Gastroesophageal sphincter (tissue), 4 donors: ENCODE measurements around the gene L3MBTL2. TPM values are rescaled to one million over a fixed set of nuclear protein-coding genes. Genes with fewer than 3 reads are reported as not detected.

Source experiments
- ATAC-seq: fragments of 150-250 bp; one replicate; pipeline ENCODE4 v1.9.1; 2016; ENCODE audit warnings: mild to moderate bottlenecking, moderate library complexity
- H3K27ac ChIP-seq, 4 donors: fragments of 200-600 bp; sonication (generic) in 3 of 4; 1 replicate in 3 of 4; 2 replicates in 1 of 4; pipeline ENCODE4 v1.5.1; 2016 to 2019
- H3K27me3 ChIP-seq: fragments of 200-600 bp; sonication (generic); one replicate; pipeline ENCODE4 v1.5.1; 2019
- H3K36me3 ChIP-seq, 2 donors: fragments of 200-600 bp; sonication (generic); one replicate each; pipeline ENCODE4 v1.5.1; 2019; ENCODE audit warnings: control low read depth in 1 of 2
- H3K4me1 ChIP-seq, 3 donors: fragments of 200-600 bp; sonication (generic); 1 replicate in 2 of 3; 2 replicates in 1 of 3; pipeline ENCODE4 v1.5.1; 2016 to 2019; ENCODE audit warnings: control low read depth in 2 of 3
- H3K4me3 ChIP-seq, 2 donors: fragments of 200-600 bp; sonication (generic); one replicate each; pipeline ENCODE4 v1.5.1; 2019; ENCODE audit warnings: mild to moderate bottlenecking in 1 of 2, moderate library complexity in 1 of 2
- H3K9me3 ChIP-seq, 3 donors: fragments of 200-600 bp; sonication (generic); one replicate each; pipeline ENCODE4 v1.5.1; 2017 to 2019; ENCODE audit warnings: control low read depth in 2 of 3
- CTCF ChIP-seq, 4 experiments: fragments of 200-600 bp in 2 of 4; fragments of 450-650 bp in 2 of 4; sonication (generic) in 1 of 4; IDR thresholded peaks; one replicate each; pipeline ENCODE4 v1.5.1; 2017 to 2019; ENCODE audit warnings: antibody characterized with exemption in 4 of 4, mild to moderate bottlenecking in 2 of 4, moderate library complexity in 2 of 4
- EP300 ChIP-seq: sonication (generic); formaldehyde crosslinking; IDR thresholded peaks from one replicate; pipeline ENCODE4 v1.6.1; 2017; ENCODE audit warnings: antibody characterized with exemption, mild to moderate bottlenecking
- POLR2A ChIP-seq, 2 donors: fragments of 450-650 bp; IDR thresholded peaks; one replicate each; pipeline ENCODE4 v1.6.1; 2017; ENCODE audit warnings: antibody characterized with exemption in 2 of 2, mild to moderate bottlenecking in 2 of 2, moderate library complexity in 1 of 2
- POLR2AphosphoS5 ChIP-seq: sonication (generic); formaldehyde crosslinking; IDR thresholded peaks from one replicate; pipeline ENCODE4 v1.6.1; 2017; ENCODE audit warnings: antibody characterized with exemption
- WGBS, 2 donors: methylation state at CpG; one replicate each; pipeline ENCODE4 v1.1.5; 2018; ENCODE audit warnings: low coverage in 1 of 2; 5-methylcytosine and 5-hydroxymethylcytosine counted together
- small RNA-seq, 4 donors: library from RNA; depleted of rRNA; stranded (forward); fragments of <200 nt; gene quantifications; one replicate each; pipeline ENCODE3, GENCODE V24; 2016
- total RNA-seq, 4 donors: library from RNA; depleted of rRNA; stranded (reverse); fragments of >200 nt; gene quantifications; one replicate each; pipeline ENCODE4 v1.1.0, GENCODE V29; 2016

Gene L3MBTL2
- total RNA-seq, 4 donors from 2014 or later, result 11.9 to 27.5 (median 21.6) TPM

DNA sequence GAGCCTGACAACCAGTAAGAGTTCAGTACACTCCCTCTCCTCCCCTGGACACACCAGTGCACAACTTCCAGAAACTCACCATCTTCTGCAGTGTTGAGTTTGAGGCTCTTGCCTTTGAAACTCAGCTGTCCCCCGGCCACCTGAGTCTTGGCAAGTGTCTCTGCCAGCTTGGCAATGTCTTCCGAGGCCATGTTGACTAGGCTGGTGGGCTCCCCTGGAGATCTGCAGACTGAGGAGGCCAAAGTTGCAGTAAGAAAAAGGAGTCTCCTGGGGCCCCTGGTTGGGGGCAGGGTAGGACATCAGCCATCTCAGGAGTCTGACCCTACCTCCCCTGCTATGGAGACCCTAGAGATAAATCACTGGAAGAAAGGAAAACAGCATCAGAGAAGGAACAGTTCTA is 75.7 kb downstream of the L3MBTL2 start:
- Histone ChIP-seq H3K9me3 (no peaks in the 10 kb centered on the region), H3K36me3 (peaks cover 0 to 87% of the 10 kb centered on the region in 2 donors), H3K27ac (no peak overlapping the region), H3K27me3 (no peaks in the 10 kb centered on the region), H3K4me3 (no peak overlapping the region), H3K4me1 (peaks cover 0 to 13% (median 6%) of the 10 kb centered on the region in 3 donors)
- no peak for TF ChIP-seq POLR2A (IDR thresholded peaks at IDR 0.05)
- no peak for TF ChIP-seq POLR2AphosphoS5
- TF ChIP-seq CTCF (IDR thresholded peaks at IDR 0.05), result no peak
- TF ChIP-seq EP300, result no peak
- no peak for ATAC-seq
- WGBS, 2 donors, result 79 to 100% methylated on average over 2 of the region's 2 CpGs

Small RNAs within 50 kb of the gene (small RNA-seq; reads per million reads assigned to genes)
- 0 reads per million in 4 donors for gene MIR6889
- 0 reads per million in 4 donors for gene RNU6-375P

Other genes starting within 250 kb of the L3MBTL2 start
- gene EP300, start 112.7 kb upstream of the L3MBTL2 start, total RNA-seq, result 100 to 1,000 TPM in 1 of 4 donors, 10 to 100 TPM in 3; 57.8 to 107 (median 79.2) TPM
- gene CHADL, start 35.6 kb downstream of the L3MBTL2 start, total RNA-seq, result 10 to 100 TPM in 1 of 4 donors, 1 to 10 TPM in 3; 5.9 to 12.6 (median 7.4) TPM
- gene RANGAP1, start 80.9 kb downstream of the L3MBTL2 start, total RNA-seq, result 10 to 100 TPM; 47.9 to 91.5 (median 59.1) TPM
- gene ZC3H7B, start 96.2 kb downstream of the L3MBTL2 start, total RNA-seq, result 10 to 100 TPM; 39.0 to 65.2 (median 39.5) TPM
- gene TEF, start 176.6 kb downstream of the L3MBTL2 start, total RNA-seq, result 10 to 100 TPM; 26.1 to 50.7 (median 37.0) TPM
- gene TOB2, start 241.5 kb downstream of the L3MBTL2 start, total RNA-seq, result 100 to 1,000 TPM in 1 of 4 donors, 10 to 100 TPM in 3; 59.3 to 163 (median 84.1) TPM